CD4-positive, alpha-beta T cell (primary cell): ENCODE measurements around the gene NUP85. TPM values are rescaled to one million over a fixed set of nuclear protein-coding genes. Genes with fewer than 3 reads are reported as not detected.

Experiments used
- ATAC-seq: fragments of 200-7000 bp; cut with Tn5 transposase; one replicate; pipeline ENCODE4 v1.10.0; 2022; ENCODE audit warnings: mild to moderate bottlenecking; ENCODE audit not compliant: poor library complexity
- CTCF ChIA-PET: fragments of 350-600 bp; sonication (Branson Sonifier 250); formaldehyde crosslinking; loops from one replicate; lab custom pipeline; 2021; ENCODE audit warnings: antibody characterized with exemption, inconsistent platforms; lab: Charles Lee
- POLR2A ChIA-PET: fragments of 350-600 bp; sonication (Branson Sonifier 250); formaldehyde crosslinking; loops from one replicate; lab custom pipeline; 2021; ENCODE audit warnings: antibody characterized with exemption, inconsistent platforms; lab: Charles Lee
- DNase-seq, 14 experiments: peaks; one replicate each; pipeline ENCODE4 v3.0.0-alpha.2; 2013 to 2020; ENCODE audit warnings: mixed read lengths in 2 of 14
- H3K27ac ChIP-seq, 2 donors: one replicate each; pipeline versions ENCODE4 v1.5.1 to v1.7.0; 2013; ENCODE audit warnings: low read length in 2 of 2, low read depth in 1 of 2, mild to moderate bottlenecking in 1 of 2
- H3K27me3 ChIP-seq, 2 experiments: 1 replicate in 1 of 2; 2 replicates in 1 of 2; pipeline versions ENCODE4 v1.6.1 to v1.7.0; 2013; ENCODE audit warnings: low read length in 2 of 2, control low read depth in 1 of 2, mild to moderate bottlenecking in 1 of 2, moderate library complexity in 1 of 2; ENCODE audit not compliant: insufficient read depth in 2 of 2, control insufficient read depth in 1 of 2
- H3K36me3 ChIP-seq: one replicate; pipeline ENCODE4 v1.6.1; 2013; ENCODE audit warnings: low read length, control low read depth; ENCODE audit not compliant: insufficient read depth
- H3K4me1 ChIP-seq: one replicate; pipeline ENCODE4 v1.6.1; 2013; ENCODE audit warnings: low read length, control low read depth; ENCODE audit not compliant: insufficient read depth
- H3K4me3 ChIP-seq: one replicate; pipeline ENCODE4 v1.5.1; 2013; ENCODE audit warnings: mild to moderate bottlenecking, low read length, moderate library complexity
- H3K9me3 ChIP-seq, 2 experiments: 1 replicate in 1 of 2; 2 replicates in 1 of 2; pipeline versions ENCODE4 v1.6.1 to v1.7.0; 2013; ENCODE audit warnings: low read length in 2 of 2, mild to moderate bottlenecking in 2 of 2, control low read depth in 1 of 2, moderate library complexity in 1 of 2; ENCODE audit not compliant: control insufficient read depth in 1 of 2, insufficient read depth in 1 of 2
- H3K27ac Mint-ChIP-seq: one replicate; pipeline ENCODE4 v1.8.0; 2020; ENCODE audit warnings: mixed read lengths
- H3K27me3 Mint-ChIP-seq: one replicate; pipeline ENCODE4 v1.8.0; 2021; ENCODE audit warnings: mixed read lengths
- H3K36me3 Mint-ChIP-seq: one replicate; pipeline ENCODE4 v1.8.0; 2021; ENCODE audit warnings: low read depth, mixed read lengths
- H3K4me1 Mint-ChIP-seq: one replicate; pipeline ENCODE4 v1.8.0; 2021; ENCODE audit warnings: low read depth, mixed read lengths
- H3K4me3 Mint-ChIP-seq: one replicate; pipeline ENCODE4 v1.8.0; 2020; ENCODE audit warnings: mild to moderate bottlenecking, mixed read lengths
- H3K9me3 Mint-ChIP-seq: one replicate; pipeline ENCODE4 v1.8.0; 2020; ENCODE audit warnings: mixed read lengths
- intact Hi-C, 2 experiments: fragments of 100-400 bp; cut with DNase I in 1 of 2; cut with micrococcal nuclease in 1 of 2; formaldehyde crosslinking; loops; one replicate each; pipeline versions ENCODE4 v1.15.1 to v1.9.0; 2023 to 2025; cut with DNase I, micrococcal nuclease
- total RNA-seq, 174 experiments: library from RNA in 2 of 174; stranded (reverse) in 2 of 174; gene quantifications; one replicate each; pipeline ENCODE4 v1.2.3 and lab custom pipeline; 2021 to 2026
- TF ChIP-seq, protein P1 (sequence below): fragments of 200-600 bp; IDR thresholded peaks from one replicate; pipeline ENCODE4 v1.8.0; 2022; ENCODE audit warnings: antibody characterized with exemption, mild to moderate bottlenecking

The NUP85 gene
- total RNA-seq, 2 experiments from 2014 or later: 84.7 to 89.2 TPM

DNA sequence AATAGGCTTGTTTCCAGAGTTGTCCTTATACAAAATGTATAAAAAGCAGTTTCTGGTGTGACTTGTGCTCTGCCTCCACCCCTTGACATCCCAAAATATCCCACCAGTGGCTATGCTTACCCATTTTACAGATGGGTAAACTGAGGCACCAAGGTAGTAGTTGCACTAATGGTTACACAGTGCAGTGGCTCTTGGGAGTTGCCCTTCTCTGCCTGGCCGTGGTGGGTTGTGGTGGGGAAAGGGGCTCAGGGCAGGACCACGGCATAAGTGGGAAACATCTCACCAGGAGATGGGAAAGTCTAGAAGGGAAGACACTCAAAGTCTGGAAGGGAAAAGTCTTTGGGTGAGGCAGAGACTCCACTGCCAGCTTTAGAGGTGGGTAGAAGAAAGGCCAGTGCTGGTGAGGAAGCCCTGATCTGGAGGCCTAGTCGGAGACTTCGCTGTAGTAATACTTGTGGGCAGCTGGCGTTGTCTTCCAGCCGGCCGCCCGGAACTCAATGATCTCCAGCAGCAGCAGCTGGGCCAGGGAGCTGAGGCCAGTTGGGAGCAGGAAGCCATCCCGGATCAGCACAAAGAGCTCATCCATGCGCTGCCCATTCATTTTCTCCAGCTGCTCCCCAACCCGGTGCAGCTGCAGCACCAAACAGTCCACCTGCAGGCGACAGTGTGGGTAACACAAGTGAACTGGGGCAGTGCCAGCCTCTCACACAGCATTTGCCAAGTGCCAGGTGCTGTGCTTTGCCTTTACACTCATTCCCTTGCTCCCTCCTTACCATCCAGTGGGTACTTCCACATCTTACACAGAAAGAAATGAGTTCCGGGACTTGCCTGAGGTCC lies 61.1 kb downstream of the NUP85 start:
- Mint-ChIP-seq H3K27ac (no peak overlapping the region), H3K4me1 (peaks cover 24% of the 10 kb centered on the region), H3K4me3 (peak overlapping the region; percentile 45), H3K9me3 (no peaks in the 10 kb centered on the region), H3K36me3 (peaks cover 52% of the 10 kb centered on the region), H3K27me3 (no peaks in the 10 kb centered on the region)
- Histone ChIP-seq H3K27me3 (no peaks in the 10 kb centered on the region), H3K4me1 (peaks cover 35% of the 10 kb centered on the region), H3K27ac (no peak overlapping the region), H3K4me3 (no peak overlapping the region), H3K9me3 (no peaks in the 10 kb centered on the region), H3K36me3 (peaks cover 40% of the 10 kb centered on the region)
- CTCF ChIA-PET: no interaction called here
- no peak for ATAC-seq
- intact Hi-C loops: loop anchor here in 1 of 2 experiments (10.0 kb wide), 1 partner anchor 488 kb away; no protein-coding TSS in a partner anchor
- TF ChIP-seq, protein P1, sequence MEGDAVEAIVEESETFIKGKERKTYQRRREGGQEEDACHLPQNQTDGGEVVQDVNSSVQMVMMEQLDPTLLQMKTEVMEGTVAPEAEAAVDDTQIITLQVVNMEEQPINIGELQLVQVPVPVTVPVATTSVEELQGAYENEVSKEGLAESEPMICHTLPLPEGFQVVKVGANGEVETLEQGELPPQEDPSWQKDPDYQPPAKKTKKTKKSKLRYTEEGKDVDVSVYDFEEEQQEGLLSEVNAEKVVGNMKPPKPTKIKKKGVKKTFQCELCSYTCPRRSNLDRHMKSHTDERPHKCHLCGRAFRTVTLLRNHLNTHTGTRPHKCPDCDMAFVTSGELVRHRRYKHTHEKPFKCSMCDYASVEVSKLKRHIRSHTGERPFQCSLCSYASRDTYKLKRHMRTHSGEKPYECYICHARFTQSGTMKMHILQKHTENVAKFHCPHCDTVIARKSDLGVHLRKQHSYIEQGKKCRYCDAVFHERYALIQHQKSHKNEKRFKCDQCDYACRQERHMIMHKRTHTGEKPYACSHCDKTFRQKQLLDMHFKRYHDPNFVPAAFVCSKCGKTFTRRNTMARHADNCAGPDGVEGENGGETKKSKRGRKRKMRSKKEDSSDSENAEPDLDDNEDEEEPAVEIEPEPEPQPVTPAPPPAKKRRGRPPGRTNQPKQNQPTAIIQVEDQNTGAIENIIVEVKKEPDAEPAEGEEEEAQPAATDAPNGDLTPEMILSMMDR: no peak
- DNase-seq: no peak
- POLR2A ChIA-PET: interaction anchor here (1.2 kb wide), 1 partner anchor 23 kb away, joined by 5 read pairs; the partner anchor contains the start of gene SLC25A19

DNA sequence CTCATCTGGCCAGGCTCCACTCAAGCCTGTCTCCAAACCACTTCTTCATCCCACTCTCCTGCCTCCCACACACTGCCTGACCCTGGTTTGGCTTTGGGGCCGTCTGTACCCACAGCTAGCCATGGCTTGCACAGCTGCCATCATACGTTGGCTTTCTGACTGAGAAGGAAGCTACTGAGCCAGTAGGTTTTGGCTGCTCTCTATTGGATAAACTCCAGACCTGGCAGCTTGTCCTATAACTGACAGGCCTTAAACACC lies 61.6 kb downstream of the NUP85 start:
- Histone ChIP-seq H3K4me1 (peaks cover 38% of the 10 kb centered on the region), H3K4me3 (no peak overlapping the region), H3K27me3 (no peaks in the 10 kb centered on the region), H3K27ac (no peak overlapping the region), H3K36me3 (peaks cover 40% of the 10 kb centered on the region), H3K9me3 (no peaks in the 10 kb centered on the region)
- H3K36me3 Mint-ChIP-seq: peaks cover 46% of the 10 kb centered on the region
- CTCF ChIA-PET: no interaction called here
- POLR2A ChIA-PET: interaction anchor here (1.2 kb wide), 1 partner anchor 22 kb away, joined by 5 read pairs; the partner anchor contains the start of gene SLC25A19
- TF ChIP-seq, protein P1: no peak
- no peaks in the 10 kb centered on the region for H3K9me3 Mint-ChIP-seq
- H3K27me3 Mint-ChIP-seq: no peaks in the 10 kb centered on the region
- peak overlapping the region; percentile 27 for H3K4me3 Mint-ChIP-seq
- DNase-seq (no peak), ATAC-seq (no peak)
- H3K4me1 Mint-ChIP-seq: peaks cover 23% of the 10 kb centered on the region
- H3K27ac Mint-ChIP-seq: no peak overlapping the region
- intact Hi-C loops: loop anchor here in 1 of 2 experiments (10.0 kb wide), 1 partner anchor 488 kb away; no protein-coding TSS in a partner anchor

DNA sequence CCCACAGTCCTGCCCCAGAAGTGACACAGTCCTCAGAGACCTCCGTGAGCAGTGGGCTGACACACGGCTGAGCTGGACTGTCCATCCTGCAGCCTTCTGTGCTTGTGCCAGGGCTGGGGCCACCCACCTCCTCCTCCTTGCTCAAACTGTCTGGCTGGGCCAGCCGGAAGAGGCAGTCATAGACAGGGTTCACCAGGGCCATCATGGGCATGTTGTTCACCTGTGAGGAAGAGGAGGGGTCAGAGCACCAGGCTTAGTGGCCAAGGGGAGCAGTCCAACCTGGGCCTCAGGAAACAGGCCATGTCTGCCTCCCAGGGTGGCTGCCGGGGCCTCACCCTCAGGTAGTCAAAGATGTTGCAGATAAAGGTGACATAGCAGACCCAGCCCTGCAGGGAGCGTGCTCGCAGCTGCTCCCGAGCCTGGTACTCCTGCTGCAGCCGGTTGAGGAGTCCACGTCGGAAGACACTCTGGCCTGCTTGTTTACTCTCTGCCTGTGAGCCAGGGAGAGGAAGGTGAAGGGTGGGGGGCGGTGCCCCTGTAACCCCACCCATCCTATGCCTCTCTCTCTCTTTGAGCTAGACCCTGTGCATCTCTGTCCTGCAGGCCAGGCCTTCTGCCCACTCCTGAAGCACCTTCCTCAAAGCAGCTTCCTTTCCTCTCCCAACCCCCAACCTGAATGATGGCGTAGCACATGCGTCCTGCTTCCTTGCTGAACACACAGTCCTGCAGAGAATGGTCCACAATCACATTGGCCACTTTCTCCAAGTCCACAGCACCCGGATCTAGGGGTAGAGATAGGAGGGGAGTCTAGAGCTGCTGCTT lies 62.1 kb downstream of the NUP85 start:
- H3K9me3 Mint-ChIP-seq: no peaks in the 10 kb centered on the region
- ChIA-PET CTCF (no interaction called here), POLR2A (interaction anchor here (1.8 kb wide), 1 partner anchor 22 kb away, joined by 8 read pairs; the partner anchor contains the start of gene SLC25A19)
- Histone ChIP-seq H3K4me1 (peaks cover 38% of the 10 kb centered on the region), H3K9me3 (no peaks in the 10 kb centered on the region), H3K27ac (no peak overlapping the region), H3K4me3 (no peak overlapping the region), H3K27me3 (no peaks in the 10 kb centered on the region), H3K36me3 (peaks cover 40% of the 10 kb centered on the region)
- peak overlapping the region; percentile 75 for H3K4me3 Mint-ChIP-seq
- H3K4me1 Mint-ChIP-seq: peaks cover 19% of the 10 kb centered on the region
- no peak for ATAC-seq
- peaks cover 41% of the 10 kb centered on the region for H3K36me3 Mint-ChIP-seq
- peak overlapping the region; percentile 66 for H3K27ac Mint-ChIP-seq
- no peak for DNase-seq
- TF ChIP-seq, protein P1: no peak
- intact Hi-C loops: loop anchor here in 1 of 2 experiments (10.0 kb wide), 1 partner anchor 487 kb away; no protein-coding TSS in a partner anchor
- H3K27me3 Mint-ChIP-seq: no peaks in the 10 kb centered on the region
